Activated effector memory CD4-positive, alpha-beta T cell treated with anti-CD3 and anti-CD28 coated beads, Interleukin-2, amount 50 U/mL, for 16 hours (primary cell): Measurements from ENCODE around the gene PARVB.

Source experiments
- DNase-seq: peaks from one replicate; pipeline ENCODE4 v3.0.0-alpha.2; 2020

The PARVB gene

GRCh38 chr22:44057401-44057987 lies 33.4 kb downstream of the PARVB start:
- no peak for DNase-seq

GRCh38 chr22:44063462-44064371 lies 39.6 kb downstream of the PARVB start:
- no peak for DNase-seq

GRCh38 chr22:44067033-44067432 lies 42.9 kb downstream of the PARVB start:
- no peak for DNase-seq

- no peak for DNase-seq
These were observed 43.8 kb downstream of the PARVB start for GRCh38 chr22:44067901-44068300.

GRCh38 chr22:44068422-44069191 lies 44.5 kb downstream of the PARVB start:
- no peak for DNase-seq

- no peak for DNase-seq
These were observed 45.9 kb downstream of the PARVB start for GRCh38 chr22:44070029-44070428.

GRCh38 chr22:44071781-44072326 lies 47.8 kb downstream of the PARVB start:
- no peak for DNase-seq

GRCh38 chr22:44074337-44074984 lies 50.4 kb downstream of the PARVB start:
- no peak for DNase-seq

- DNase-seq, result no peak
These were observed 50.9 kb downstream of the PARVB start for GRCh38 chr22:44075022-44075421.

- DNase-seq, result no peak
These were observed 51.6 kb downstream of the PARVB start for GRCh38 chr22:44075670-44076069.

- DNase-seq, result no peak
These were observed 52.7 kb downstream of the PARVB start for GRCh38 chr22:44076825-44077224.

- DNase-seq, result peak; percentile 87
These were observed 57.1 kb downstream of the PARVB start for GRCh38 chr22:44080936-44081861.

- DNase-seq, result no peak
These were observed 58.7 kb downstream of the PARVB start for GRCh38 chr22:44082801-44083200.

GRCh38 chr22:44084044-44084772 lies 60.1 kb downstream of the PARVB start:
- no peak for DNase-seq

- DNase-seq, result no peak
These were observed 61.7 kb downstream of the PARVB start for GRCh38 chr22:44085743-44086270.

- DNase-seq, result no peak
These were observed 62.4 kb downstream of the PARVB start for GRCh38 chr22:44086271-44087088.

GRCh38 chr22:44087089-44087430 lies 63.0 kb downstream of the PARVB start:
- no peak for DNase-seq

- DNase-seq, result no peak
These were observed 65.0 kb downstream of the PARVB start for GRCh38 chr22:44088976-44089570.
